GM12872 (cell line): ENCODE data around the gene CDH23.

Experiments
- CTCF ChIP-seq: IDR thresholded peaks from 3 replicates; pipeline ENCODE4 v1.5.1; 2011; ENCODE audit warnings: low read depth, mild to moderate bottlenecking, low read length, moderate library complexity; ENCODE audit not compliant: insufficient read depth

CDH23 gene

GRCh38 chr10:71675295-71675970 is 278.7 kb downstream of the CDH23 start:
- TF ChIP-seq CTCF = no peak

- TF ChIP-seq CTCF = no peak
These were observed 280.5 kb downstream of the CDH23 start for GRCh38 chr10:71677261-71677660.

- no peak for TF ChIP-seq CTCF
These were observed 281.5 kb downstream of the CDH23 start for GRCh38 chr10:71678057-71678805.

- no peak for TF ChIP-seq CTCF
These were observed 282.7 kb downstream of the CDH23 start for GRCh38 chr10:71679425-71679824.

- TF ChIP-seq CTCF = no peak
These were observed 285.3 kb downstream of the CDH23 start for GRCh38 chr10:71681977-71682376.

GRCh38 chr10:71683301-71683700 is 286.6 kb downstream of the CDH23 start:
- no peak for TF ChIP-seq CTCF

GRCh38 chr10:71684356-71685173 is 287.8 kb downstream of the CDH23 start:
- TF ChIP-seq CTCF = 0 out of 3 replicates have a peak, but pooled peaks have one; percentile 13
